LNCaP clone FGC (cell line): ENCODE data around the gene FIBCD1.

Source experiments
- DNase-seq: peaks from one replicate; pipeline ENCODE4 v3.0.0-alpha.2; 2011; ENCODE audit warnings: low read depth
- H3K4me3 ChIP-seq: 2 replicates; pipeline ENCODE4 v1.5.1; 2011; ENCODE audit warnings: mild to moderate bottlenecking, low read depth, low read length, control low read depth
- TF ChIP-seq, protein P1 (sequence below): IDR thresholded peaks from 2 replicates; pipeline ENCODE4 v1.5.1; 2012; ENCODE audit warnings: mild to moderate bottlenecking; ENCODE audit not compliant: control insufficient read depth, insufficient read depth; ENCODE audit errors: extremely low read depth

FIBCD1 gene

GRCh38 chr9:130974697-130975096, 35.6 kb upstream of the FIBCD1 start:
- no peak for DNase-seq
- TF ChIP-seq, protein P1, sequence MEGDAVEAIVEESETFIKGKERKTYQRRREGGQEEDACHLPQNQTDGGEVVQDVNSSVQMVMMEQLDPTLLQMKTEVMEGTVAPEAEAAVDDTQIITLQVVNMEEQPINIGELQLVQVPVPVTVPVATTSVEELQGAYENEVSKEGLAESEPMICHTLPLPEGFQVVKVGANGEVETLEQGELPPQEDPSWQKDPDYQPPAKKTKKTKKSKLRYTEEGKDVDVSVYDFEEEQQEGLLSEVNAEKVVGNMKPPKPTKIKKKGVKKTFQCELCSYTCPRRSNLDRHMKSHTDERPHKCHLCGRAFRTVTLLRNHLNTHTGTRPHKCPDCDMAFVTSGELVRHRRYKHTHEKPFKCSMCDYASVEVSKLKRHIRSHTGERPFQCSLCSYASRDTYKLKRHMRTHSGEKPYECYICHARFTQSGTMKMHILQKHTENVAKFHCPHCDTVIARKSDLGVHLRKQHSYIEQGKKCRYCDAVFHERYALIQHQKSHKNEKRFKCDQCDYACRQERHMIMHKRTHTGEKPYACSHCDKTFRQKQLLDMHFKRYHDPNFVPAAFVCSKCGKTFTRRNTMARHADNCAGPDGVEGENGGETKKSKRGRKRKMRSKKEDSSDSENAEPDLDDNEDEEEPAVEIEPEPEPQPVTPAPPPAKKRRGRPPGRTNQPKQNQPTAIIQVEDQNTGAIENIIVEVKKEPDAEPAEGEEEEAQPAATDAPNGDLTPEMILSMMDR = no peak
- H3K4me3 ChIP-seq = no peak overlapping the region

- DNase-seq = no peak
- TF ChIP-seq, protein P1 = no peak
- H3K4me3 ChIP-seq = no peak overlapping the region
Measured at GRCh38 chr9:130973686-130974281, 34.7 kb upstream of the FIBCD1 start.

DNA sequence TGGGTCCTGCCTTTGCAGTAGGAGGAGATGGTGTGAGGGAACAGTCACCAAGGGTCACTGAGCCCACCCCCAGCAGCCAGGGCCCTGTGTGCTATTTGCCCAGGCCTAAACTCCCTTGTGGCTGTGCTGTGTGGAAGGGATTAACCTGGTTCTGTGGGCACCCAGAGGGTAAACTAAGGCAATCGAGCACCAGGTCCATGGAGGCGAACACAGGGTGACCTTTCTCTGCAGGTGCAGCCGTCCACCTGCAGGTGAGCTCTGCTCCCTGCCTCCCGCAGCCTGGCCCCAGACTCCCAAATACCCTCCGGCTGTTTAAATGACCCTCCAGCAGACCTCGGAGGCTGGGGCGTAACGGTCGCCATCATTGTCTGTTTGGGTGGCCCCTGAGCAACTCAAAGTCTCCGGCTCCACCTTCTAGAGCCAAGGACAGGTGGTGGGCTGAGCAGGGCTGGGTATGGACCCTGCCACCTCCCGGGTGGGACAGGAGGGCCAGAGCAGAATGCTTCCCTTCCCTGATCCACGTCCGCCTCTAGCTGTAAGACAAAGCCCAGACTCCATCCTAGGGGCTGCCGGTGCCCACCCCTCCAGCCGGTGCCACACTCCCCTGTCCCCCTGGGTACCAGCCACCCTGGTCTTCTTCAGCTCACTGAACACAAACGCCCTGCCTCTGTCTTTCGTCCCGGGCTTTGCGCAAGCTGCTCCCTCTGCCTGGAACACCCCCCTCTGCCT, 34.1 kb upstream of the FIBCD1 start:
- DNase-seq = no peak
- TF ChIP-seq, protein P1 = no peak
- H3K4me3 ChIP-seq = no peak overlapping the region

- no peak for DNase-seq
- no peak overlapping the region for H3K4me3 ChIP-seq
- TF ChIP-seq, protein P1 = no peak
Measured at GRCh38 chr9:130972277-130972956, 33.4 kb upstream of the FIBCD1 start.

DNA sequence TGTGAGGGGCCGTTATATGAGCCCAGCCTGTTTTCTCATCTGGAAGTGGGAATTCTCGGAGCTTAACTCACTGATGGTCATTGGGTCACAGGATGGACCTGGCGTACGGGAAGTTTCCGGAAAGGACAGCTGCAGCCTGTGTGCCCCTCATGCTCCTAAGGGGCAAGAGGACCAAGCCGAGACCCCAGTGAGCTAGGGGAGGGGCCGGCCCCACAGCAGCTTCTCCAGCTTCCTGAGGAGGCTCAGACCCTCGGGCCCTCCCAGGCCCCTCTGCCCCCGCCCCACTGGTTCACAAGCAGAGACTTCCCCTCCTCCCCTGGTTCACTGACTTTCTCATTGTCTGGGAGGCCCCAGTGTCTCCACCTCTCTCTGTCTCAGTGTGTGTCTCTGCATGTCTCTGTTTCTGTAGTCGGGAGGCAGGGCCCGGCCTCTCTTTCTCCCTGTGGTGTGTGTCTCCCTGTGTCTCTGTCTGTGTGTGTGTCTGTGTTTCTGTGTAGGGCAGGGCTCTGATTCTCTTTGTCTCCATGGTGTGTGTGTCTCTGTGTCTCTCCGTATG, 32.3 kb upstream of the FIBCD1 start:
- H3K4me3 ChIP-seq = no peak overlapping the region
- no peak for DNase-seq
- TF ChIP-seq, protein P1 = no peak

GRCh38 chr9:130970855-130971254, 31.8 kb upstream of the FIBCD1 start:
- no peak overlapping the region for H3K4me3 ChIP-seq
- TF ChIP-seq, protein P1 = no peak
- no peak for DNase-seq
